Large intestine (tissue), 3 donors: Measurements from ENCODE around the gene EPHB3. TPM values are rescaled to one million over a fixed set of nuclear protein-coding genes. Genes with fewer than 3 reads are reported as not detected.

Source experiments
- DNase-seq, 2 donors: peaks; one replicate each; pipeline versions ENCODE4 v3.0.0 to v3.0.0-alpha.2; 2013
- H3K27ac ChIP-seq: one replicate; pipeline ENCODE4 v1.5.1; 2013; ENCODE audit warnings: low read length
- H3K27me3 ChIP-seq: 2 replicates; pipeline ENCODE4 v1.6.1; 2013; ENCODE audit warnings: low read length; ENCODE audit not compliant: control insufficient read depth, insufficient read depth
- H3K36me3 ChIP-seq: 2 replicates; pipeline ENCODE4 v1.6.1; 2013; ENCODE audit warnings: low read length; ENCODE audit not compliant: control insufficient read depth, insufficient read depth
- H3K4me1 ChIP-seq: one replicate; pipeline ENCODE4 v1.6.1; 2013; ENCODE audit warnings: low read length; ENCODE audit not compliant: control insufficient read depth, insufficient read depth
- H3K4me3 ChIP-seq: one replicate; pipeline ENCODE4 v1.5.1; 2013; ENCODE audit warnings: low read length
- H3K9me3 ChIP-seq: one replicate; pipeline ENCODE4 v1.6.1; 2013; ENCODE audit warnings: mild to moderate bottlenecking, low read depth, low read length, moderate library complexity; ENCODE audit not compliant: control insufficient read depth
- WGBS: methylation state at CpG from one replicate; pipeline ENCODE4 v1.1.5; 2013; ENCODE audit warnings: low lambda C conversion rate; ENCODE audit not compliant: insufficient coverage; 5-methylcytosine and 5-hydroxymethylcytosine counted together
- polyA plus RNA-seq: library from polyadenylated mRNA; unstranded; fragments of 120-200 nt; gene quantifications from one replicate; pipeline ENCODE4 v1.2.1, GENCODE V29; 2013

Gene EPHB3
- polyA plus RNA-seq, 1 donor: 9.3 TPM

GRCh38 chr3:184626923-184627322 lies 65.3 kb downstream of the EPHB3 start:
- Histone ChIP-seq H3K27me3 (no peaks in the 10 kb centered on the region), H3K36me3 (no peaks in the 10 kb centered on the region), H3K27ac (no peak overlapping the region), H3K9me3 (no peaks in the 10 kb centered on the region), H3K4me3 (no peak overlapping the region), H3K4me1 (no peaks in the 10 kb centered on the region)
- no peak for DNase-seq
- no CpG with 5 or more reads among the region's 6 CpGs for WGBS

- Histone ChIP-seq H3K27me3 (no peaks in the 10 kb centered on the region), H3K9me3 (no peaks in the 10 kb centered on the region), H3K27ac (no peak overlapping the region), H3K4me3 (no peak overlapping the region), H3K4me1 (peaks cover 3% of the 10 kb centered on the region), H3K36me3 (no peaks in the 10 kb centered on the region)
- WGBS: no CpG with 5 or more reads among the region's 23 CpGs
- no peak for DNase-seq
Observed at GRCh38 chr3:184629555-184630160, 68.1 kb downstream of the EPHB3 start.

GRCh38 chr3:184630861-184631471 lies 69.4 kb downstream of the EPHB3 start:
- H3K9me3 ChIP-seq: no peaks in the 10 kb centered on the region
- H3K27me3 ChIP-seq: no peaks in the 10 kb centered on the region
- no peak overlapping the region for H3K27ac ChIP-seq
- 100% methylated on average over 1 of the region's 15 CpGs for WGBS
- peaks cover 5% of the 10 kb centered on the region for H3K4me1 ChIP-seq
- no peak for DNase-seq
- H3K4me3 ChIP-seq: no peak overlapping the region
- H3K36me3 ChIP-seq: no peaks in the 10 kb centered on the region

GRCh38 chr3:184631472-184631861 lies 69.9 kb downstream of the EPHB3 start:
- DNase-seq: no peak
- H3K27ac ChIP-seq: no peak overlapping the region
- H3K27me3 ChIP-seq: no peaks in the 10 kb centered on the region
- no CpG with 5 or more reads among the region's 19 CpGs for WGBS
- H3K36me3 ChIP-seq: no peaks in the 10 kb centered on the region
- H3K4me3 ChIP-seq: no peak overlapping the region
- no peaks in the 10 kb centered on the region for H3K9me3 ChIP-seq
- peaks cover 9% of the 10 kb centered on the region for H3K4me1 ChIP-seq

Other genes with a start within 250 kb of the EPHB3 start
- 203 TPM for gene EIF4G1, start 247.2 kb upstream of the EPHB3 start, polyA plus RNA-seq
- 14.9 TPM for gene FAM131A, start 224.2 kb upstream of the EPHB3 start, polyA plus RNA-seq
- 27.5 TPM for gene CLCN2, start 200.2 kb upstream of the EPHB3 start, polyA plus RNA-seq
- gene POLR2H, start 200.1 kb upstream of the EPHB3 start, polyA plus RNA-seq: 167 TPM
- 1.9 TPM for gene THPO, start 183.6 kb upstream of the EPHB3 start, polyA plus RNA-seq
- 3.7 TPM for gene CHRD, start 181.7 kb upstream of the EPHB3 start, polyA plus RNA-seq
- 43.0 TPM for gene MAGEF1, start 150.3 kb downstream of the EPHB3 start, polyA plus RNA-seq